Smooth muscle cell (in vitro differentiated cells): ENCODE results near the gene DAZAP1. TPM values are rescaled to one million over a fixed set of nuclear protein-coding genes. Genes with fewer than 3 reads are reported as not detected.

Source experiments
- DNase-seq: peaks from one replicate; lab custom pipeline; 2025; ENCODE audit not compliant: unreplicated experiment; lab: John Stamatoyannopoulos, UW
- H2AFZ ChIP-seq: fragments of 200-600 bp; sonication (generic); 2 replicates; pipeline ENCODE4 v1.6.0; 2016; ENCODE audit warnings: antibody characterized with exemption, low read depth, mild to moderate bottlenecking
- H3F3A ChIP-seq: fragments of 200-600 bp; sonication (generic); 2 replicates; pipeline ENCODE4 v1.6.0; 2017; ENCODE audit warnings: antibody characterized with exemption, low read depth
- H3K27ac ChIP-seq: fragments of 200-600 bp; sonication (generic); 2 replicates; pipeline ENCODE4 v1.5.1; 2016; ENCODE audit warnings: low read depth, mild to moderate bottlenecking
- H3K27me3 ChIP-seq: fragments of 200-600 bp; sonication (generic); 2 replicates; pipeline ENCODE4 v1.6.1; 2016; ENCODE audit warnings: low read depth, mild to moderate bottlenecking
- H3K36me3 ChIP-seq: fragments of 200-600 bp; sonication (generic); 2 replicates; pipeline ENCODE4 v1.5.1; 2016; ENCODE audit warnings: low read depth
- H3K4me1 ChIP-seq: fragments of 200-600 bp; sonication (generic); 2 replicates; pipeline ENCODE4 v1.5.1; 2016; ENCODE audit warnings: low read depth
- H3K4me2 ChIP-seq: fragments of 200-600 bp; sonication (generic); 2 replicates; pipeline ENCODE4 v1.6.0; 2016; ENCODE audit warnings: mild to moderate bottlenecking
- H3K4me3 ChIP-seq: fragments of 200-600 bp; sonication (generic); 2 replicates; pipeline ENCODE4 v1.5.1; 2016; ENCODE audit warnings: mild to moderate bottlenecking
- H3K79me2 ChIP-seq: fragments of 200-600 bp; sonication (generic); 2 replicates; pipeline ENCODE4 v1.6.0; 2016; ENCODE audit warnings: low read depth, mild to moderate bottlenecking
- H3K9ac ChIP-seq: fragments of 200-600 bp; sonication (generic); 2 replicates; pipeline ENCODE4 v1.6.0; 2016; ENCODE audit warnings: low read depth
- H3K9me3 ChIP-seq: fragments of 200-600 bp; sonication (generic); replicated peaks from 2 replicates; pipeline ENCODE4 v1.5.1; 2016; ENCODE audit warnings: low read depth
- H4K20me1 ChIP-seq: fragments of 200-600 bp; sonication (generic); 2 replicates; pipeline ENCODE4 v1.6.0; 2016; ENCODE audit warnings: low read depth
- CTCF ChIP-seq: fragments of 200-600 bp; sonication (generic); IDR thresholded peaks from 2 replicates; pipeline ENCODE4 v1.5.1; 2017; ENCODE audit warnings: borderline replicate concordance, mild to moderate bottlenecking, antibody characterized with exemption; ENCODE audit not compliant: insufficient read depth, poor library complexity, severe bottlenecking
- WGBS: methylation state at CpG from one replicate; pipeline ENCODE4 v1.1.7; 2016; ENCODE audit warnings: low lambda C conversion rate; 5-methylcytosine and 5-hydroxymethylcytosine counted together
- polyA plus RNA-seq: library from polyadenylated mRNA; unstranded; fragments of >200 nt; fragmentation: Nextera tagmentation; extraction: Ambion mirVana; gene quantifications from 2 replicates; pipeline ENCODE4 v1.2.1, GENCODE V29; 2016
- total RNA-seq: library from RNA; depleted of rRNA; stranded (reverse); fragments of >200 nt; gene quantifications from 2 replicates; pipeline ENCODE4 v1.2.3, GENCODE V29; 2014

DAZAP1 gene
- total and polyA plus RNA-seq, 2 experiments from 2014 or later, result 35.5 to 41.7 TPM

GRCh38 chr19:1408300-1409203 is 1.2 kb downstream of the DAZAP1 start:
- Histone ChIP-seq H3K27ac (peak overlapping the region; percentile 95), H3K4me3 (peak overlapping the region; percentile 95), H3K79me2 (peaks cover 58% of the 10 kb centered on the region), H3K27me3 (no peaks in the 10 kb centered on the region), H3F3A (peaks cover 11% of the 10 kb centered on the region), H4K20me1 (peaks cover 51% of the 10 kb centered on the region), H3K9me3 (no peaks in the 10 kb centered on the region), H3K36me3 (no peaks in the 10 kb centered on the region), H3K4me2 (peak overlapping the region; percentile 95), H3K4me1 (peaks cover 13% of the 10 kb centered on the region), H2AFZ (no peak overlapping the region), H3K9ac (peak overlapping the region; percentile 96)
- TF ChIP-seq CTCF, result no peak
- WGBS, result 3% methylated on average over 55 of the region's 69 CpGs
- peak; percentile 32 for DNase-seq

- Histone ChIP-seq H3K79me2 (peaks cover 67% of the 10 kb centered on the region), H3K4me2 (peak overlapping the region; percentile 95), H2AFZ (no peak overlapping the region), H3K4me3 (peak overlapping the region; percentile 95), H3K36me3 (no peaks in the 10 kb centered on the region), H3K27ac (peak overlapping the region; percentile 95), H3F3A (peaks cover 15% of the 10 kb centered on the region), H3K27me3 (no peaks in the 10 kb centered on the region), H4K20me1 (peaks cover 59% of the 10 kb centered on the region), H3K9me3 (no peaks in the 10 kb centered on the region), H3K4me1 (peaks cover 13% of the 10 kb centered on the region), H3K9ac (peak overlapping the region; percentile 96)
- 86% methylated on average over 33 of the region's 33 CpGs for WGBS
- no peak for TF ChIP-seq CTCF
- DNase-seq, result no peak
These were observed 2.0 kb downstream of the DAZAP1 start for GRCh38 chr19:1409204-1410005.

DNA sequence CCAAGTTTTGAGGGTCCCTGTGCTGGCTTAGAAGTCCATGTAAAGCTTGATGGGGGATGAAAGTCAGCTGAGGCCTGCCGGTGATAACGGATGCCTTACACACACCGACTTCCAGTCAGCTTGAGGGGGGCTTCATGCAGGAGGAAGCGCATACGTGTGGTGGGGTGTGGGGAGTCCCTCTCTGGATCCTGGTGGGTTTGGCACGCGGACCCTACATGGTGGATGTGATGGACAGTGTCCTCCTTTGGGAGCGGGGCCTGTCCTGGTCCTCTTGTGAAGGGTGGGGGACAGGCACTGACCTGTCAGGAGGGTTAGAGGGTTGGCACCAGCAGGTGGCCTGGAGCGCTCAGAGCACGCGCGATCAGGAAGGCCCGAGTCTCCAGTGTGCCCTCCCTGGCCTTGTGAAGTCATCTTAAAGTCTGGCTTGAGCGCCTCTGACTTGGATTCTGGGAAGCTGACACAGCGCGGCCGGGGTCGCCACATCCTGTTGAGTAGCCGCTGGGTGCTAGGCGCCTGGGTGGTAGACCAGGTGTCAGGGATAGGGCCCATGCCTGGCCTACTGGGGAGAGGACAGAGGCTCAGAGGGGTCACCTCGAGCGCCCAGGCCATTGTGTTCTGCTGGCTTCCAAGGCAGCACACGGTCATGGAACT is 2.9 kb downstream of the DAZAP1 start:
- H3K4me3 ChIP-seq, result no peak overlapping the region
- peak overlapping the region; percentile 95 for H3K4me2 ChIP-seq

More for the DNA sequence above, 2.9 kb downstream of the DAZAP1 start:
- no peak overlapping the region for H2AFZ ChIP-seq
- H4K20me1 ChIP-seq, result peaks cover 66% of the 10 kb centered on the region
- 90% methylated on average over 22 of the region's 23 CpGs for WGBS
- no peak for DNase-seq
- TF ChIP-seq CTCF, result no peak
- peaks cover 17% of the 10 kb centered on the region for H3K4me1 ChIP-seq
- H3K27ac ChIP-seq, result no peak overlapping the region
- no peaks in the 10 kb centered on the region for H3K9me3 ChIP-seq
- peaks cover 21% of the 10 kb centered on the region for H3F3A ChIP-seq
- peaks cover 72% of the 10 kb centered on the region for H3K79me2 ChIP-seq
- no peaks in the 10 kb centered on the region for H3K36me3 ChIP-seq
- H3K9ac ChIP-seq, result no peak overlapping the region
- no peaks in the 10 kb centered on the region for H3K27me3 ChIP-seq
